HepG2 (cell line): Measurements from ENCODE around the gene SF3A2. TPM values are rescaled to one million over a fixed set of nuclear protein-coding genes. Genes with fewer than 3 reads are reported as not detected.

Experiments
- ATAC-seq: fragments of 200-7000 bp; cut with Tn5 transposase; 3 replicates; pipeline ENCODE4 v1.9.1; 2020; ENCODE audit warnings: mild to moderate bottlenecking, moderate library complexity
- BruUV-seq: library from RNA; stranded (reverse); fragments of 400-500 nt; replicated peaks from 2 replicates; lab custom pipeline; 2021; lab: Mats Ljungman, UMichigan
- CTCF ChIA-PET: fragments of 300-600 bp; formaldehyde crosslinking; extraction: SDS; loops from one replicate; lab custom pipeline; 2021; ENCODE audit warnings: low total read pairs, inconsistent platforms, low intra/inter-chr PET ratio; lab: Yijun Ruan, JAX
- POLR2A ChIA-PET: fragments of 350-600 bp; sonication (Branson Sonifier 250); formaldehyde crosslinking; loops from one replicate; lab custom pipeline; 2020; ENCODE audit warnings: antibody characterized with exemption, inconsistent platforms; lab: Yijun Ruan, JAX
- DNase-seq: peaks from one replicate; pipeline ENCODE4 v3.0.0-alpha.2; 2015; ENCODE audit warnings: low spot score
- FAIRE-seq: peaks from 3 replicates; lab custom pipeline; 2011; peaks lifted over from hg19 to GRCh38; lab: Jason Lieb, UNC
- H2AFZ ChIP-seq: one replicate; pipeline ENCODE4 v1.6.1; 2011; ENCODE audit warnings: low read length, inconsistent platforms
- H3K27ac ChIP-seq: fragments of 300-600 bp; 3 replicates; pipeline ENCODE4 v1.8.0; 2011; ENCODE audit warnings: mixed run types, mild to moderate bottlenecking, mixed read lengths, low read length, inconsistent platforms; ENCODE audit not compliant: insufficient read depth; ENCODE audit errors: extremely low read length
- H3K27me3 ChIP-seq, 2 experiments: fragments of 200-600 bp in 1 of 2; 2 replicates in 1 of 2; 3 replicates in 1 of 2; pipeline versions ENCODE4 v1.6.0 to v1.8.0; 2011; ENCODE audit warnings: low read length in 2 of 2, mild to moderate bottlenecking in 2 of 2, moderate library complexity in 2 of 2, inconsistent platforms in 1 of 2; ENCODE audit not compliant: insufficient read depth in 2 of 2, control insufficient read depth in 1 of 2
- H3K36me3 ChIP-seq, 2 experiments: fragments of 200-600 bp in 1 of 2; replicated peaks in 1 of 2; 2 replicates in 1 of 2; 3 replicates in 1 of 2; pipeline versions ENCODE4 v1.5.1 to v1.8.0; 2011; ENCODE audit warnings: low read length in 2 of 2, inconsistent platforms in 1 of 2; ENCODE audit not compliant: insufficient read depth in 2 of 2, control insufficient read depth in 1 of 2
- H3K4me1 ChIP-seq: 2 replicates; pipeline ENCODE4 v1.5.1; 2012; ENCODE audit warnings: low read length, inconsistent platforms; ENCODE audit not compliant: insufficient read depth
- H3K4me2 ChIP-seq: 2 replicates; pipeline ENCODE4 v1.6.0; 2011; ENCODE audit warnings: low read depth, low read length, inconsistent platforms
- H3K4me3 ChIP-seq, 3 experiments: fragments of 200-600 bp in 1 of 3; sonication (generic), shearing (Covaris generic) in 1 of 3; replicated peaks in 1 of 3; 2 replicates each; pipeline ENCODE4 v1.5.1; 2011 to 2016; ENCODE audit warnings: low read length in 3 of 3, inconsistent platforms in 2 of 3, low read depth in 2 of 3, mild to moderate bottlenecking in 2 of 3, control low read depth in 1 of 3, mixed read lengths in 1 of 3; ENCODE audit not compliant: insufficient read depth in 1 of 3
- H3K79me2 ChIP-seq: one replicate; pipeline ENCODE4 v1.6.1; 2011; ENCODE audit warnings: low read length, inconsistent platforms; ENCODE audit not compliant: insufficient read depth
- H3K9ac ChIP-seq: 2 replicates; pipeline ENCODE4 v1.6.0; 2011; ENCODE audit warnings: mild to moderate bottlenecking, low read depth, low read length, inconsistent platforms; ENCODE audit not compliant: insufficient read depth
- H3K9me3 ChIP-seq: 2 replicates; pipeline ENCODE4 v1.5.1; 2012; ENCODE audit warnings: mild to moderate bottlenecking, low read length
- H4K20me1 ChIP-seq: 2 replicates; pipeline ENCODE4 v1.6.0; 2011; ENCODE audit warnings: inconsistent platforms, mild to moderate bottlenecking, low read length, moderate library complexity; ENCODE audit not compliant: insufficient read depth
- AGO1 ChIP-seq: fragments of 200-400 bp; formaldehyde crosslinking; IDR thresholded peaks from 2 replicates; pipeline ENCODE4 v1.6.1; 2017; ENCODE audit warnings: mild to moderate bottlenecking, low read depth, low read length, moderate library complexity; ENCODE audit not compliant: poor library complexity, severe bottlenecking
- HNRNPL ChIP-seq: fragments of 200-400 bp; formaldehyde crosslinking; IDR thresholded peaks from 2 replicates; pipeline ENCODE4 v1.6.1; 2017; ENCODE audit warnings: mild to moderate bottlenecking, low read depth, low read length
- HNRNPUL1 ChIP-seq: fragments of 200-400 bp; formaldehyde crosslinking; IDR thresholded peaks from 2 replicates; pipeline ENCODE4 v1.6.1; 2017; ENCODE audit warnings: low read depth, mild to moderate bottlenecking, low read length, moderate library complexity
- IRF2 ChIP-seq: IDR thresholded peaks from 2 replicates; pipeline ENCODE4 v1.6.1; 2018; ENCODE audit warnings: missing genetic modification reagents, missing compliant biosample characterization
- PHF21A ChIP-seq: sonication (generic); formaldehyde crosslinking; IDR thresholded peaks from 2 replicates; pipeline ENCODE4 v1.5.0; 2020; ENCODE audit warnings: mild to moderate bottlenecking, missing genetic modification reagents
- POGZ ChIP-seq: sonication (generic); formaldehyde crosslinking; IDR thresholded peaks from 2 replicates; pipeline ENCODE4 v1.4.0; 2020; ENCODE audit warnings: mild to moderate bottlenecking, missing genetic modification reagents
- REXO4 ChIP-seq: sonication (generic); formaldehyde crosslinking; IDR thresholded peaks from 2 replicates; pipeline ENCODE4 v1.8.0; 2022; ENCODE audit warnings: missing genetic modification reagents, mild to moderate bottlenecking, borderline replicate concordance
- RXRB ChIP-seq: IDR thresholded peaks from 2 replicates; pipeline ENCODE4 v1.6.1; 2016; ENCODE audit warnings: borderline replicate concordance, missing genetic modification reagents, missing compliant biosample characterization
- TMF1 ChIP-seq: sonication (generic); formaldehyde crosslinking; IDR thresholded peaks from 2 replicates; pipeline ENCODE4 v1.8.1; 2022; ENCODE audit warnings: low read depth, missing genetic modification reagents
- ZNF546 ChIP-seq: sonication (generic); formaldehyde crosslinking; conservative IDR thresholded peaks from 2 replicates; pipeline ENCODE4 v1.8.1; 2023; ENCODE audit warnings: mild to moderate bottlenecking, missing genetic modification reagents
- ZNF713 ChIP-seq: sonication (generic); formaldehyde crosslinking; IDR thresholded peaks from 2 replicates; pipeline ENCODE4 v1.4.0; 2020; ENCODE audit warnings: mild to moderate bottlenecking, missing genetic modification reagents
- ZNF790 ChIP-seq: sonication (generic); formaldehyde crosslinking; IDR thresholded peaks from 2 replicates; pipeline ENCODE4 v1.8.0; 2022; ENCODE audit warnings: missing genetic modification reagents, mild to moderate bottlenecking, borderline replicate concordance
- WGBS: methylation state at CpG from one replicate; pipeline ENCODE4 v1.1.6; 2017; ENCODE audit warnings: low lambda C conversion rate; 5-methylcytosine and 5-hydroxymethylcytosine counted together
- in situ Hi-C: cut with HindIII; loops from 2 replicates; pipeline ENCODE4 v1.10.0; 2017; ENCODE audit warnings: low pct_unique_long_range_greater_than_20kb; ENCODE audit not compliant: extremely low pct_ligation_motif_present
- intact Hi-C: fragments of 100-400 bp; cut with micrococcal nuclease; formaldehyde crosslinking; loops from one replicate; pipeline ENCODE4 v1.10.0; 2022; ENCODE audit not compliant: unreplicated experiment
- polyA plus RNA-seq, 8 experiments: library from polyadenylated mRNA; depleted of rRNA in 3 of 8; stranded (reverse) in 7 of 8; unstranded in 1 of 8; fragments of >200 nt; fragmentation: Illumina TruSeq in 4 of 8; extraction: Trizol in 4 of 8; gene quantifications; 2 replicates each; pipeline versions ENCODE4 v1.2.1 to v1.2.3, GENCODE V29; 2011 to 2016; ENCODE audit warnings: low read depth in 4 of 8, missing spikeins in 1 of 8, mixed read lengths in 1 of 8; ENCODE audit not compliant: insufficient read depth in 1 of 8
- total RNA-seq, 5 experiments: library from RNA; depleted of rRNA; stranded (reverse); fragments of >200 nt; fragmentation: Illumina TruSeq; extraction: Trizol; gene quantifications; 2 replicates each; pipeline ENCODE4 v1.2.3, GENCODE V29; 2016; ENCODE audit warnings: low read depth in 1 of 5
- TF ChIP-seq, protein P1 (sequence below): sonication (generic); formaldehyde crosslinking; IDR thresholded peaks from 2 replicates; pipeline ENCODE4 v1.4.0; 2020; ENCODE audit warnings: missing genetic modification reagents, borderline replicate concordance

The SF3A2 gene
- total and polyA plus RNA-seq, 2 of the 13 experiments (the other 11 are each of a cell fraction or from before 2014, with no cell fraction given), result 8.6 to 8.8 TPM

DNA sequence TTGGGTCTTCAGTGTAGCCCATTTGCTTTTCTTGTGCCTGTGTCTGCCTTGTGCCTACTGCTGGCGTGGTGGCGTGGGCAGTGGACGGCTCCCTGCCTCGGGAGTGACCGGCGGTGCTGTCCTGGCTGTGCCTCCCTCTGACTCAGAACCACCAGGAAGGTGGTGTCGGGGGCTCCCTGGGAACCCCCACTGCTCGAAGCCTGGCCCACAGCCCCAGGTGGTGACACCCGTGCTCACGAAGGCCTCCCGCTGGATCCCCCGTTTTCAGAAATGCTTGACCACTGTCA, 7.4 kb downstream of the SF3A2 start:
- no peak for DNase-seq
- Histone ChIP-seq H3K79me2 (peaks cover 47% of the 10 kb centered on the region), H3K27ac (no peak overlapping the region), H3K9ac (no peak overlapping the region), H4K20me1 (peaks cover 39% of the 10 kb centered on the region), H3K4me2 (no peak overlapping the region), H3K9me3 (no peaks in the 10 kb centered on the region), H3K4me1 (peaks cover 52% of the 10 kb centered on the region), H3K4me3 (no peak overlapping the region), H3K27me3 (no peaks in the 10 kb centered on the region), H3K36me3 (peaks cover 25 to 50% of the 10 kb centered on the region in 2 experiments; a peak in 4 of 5 replicates), H2AFZ (no peak overlapping the region)
- no peak for ATAC-seq
- ChIA-PET CTCF (no interaction called here), POLR2A (interaction anchor here (0.8 kb wide), 2 partner anchors 8 to 9 kb away, joined by 3 to 4 read pairs; no protein-coding TSS in a partner anchor)
- in situ Hi-C loops (no loop called here), intact Hi-C loops (no loop called here)
- FAIRE-seq, result no peak
- BruUV-seq, result no TSS peak
- TF ChIP-seq AGO1 (no peak), HNRNPL (peak; percentile 79; the same call in 1 of the 2 replicates), POGZ (CRISPR knock-in tag) (no peak)
- WGBS, result 100% methylated on average over 6 of the region's 12 CpGs

DNA sequence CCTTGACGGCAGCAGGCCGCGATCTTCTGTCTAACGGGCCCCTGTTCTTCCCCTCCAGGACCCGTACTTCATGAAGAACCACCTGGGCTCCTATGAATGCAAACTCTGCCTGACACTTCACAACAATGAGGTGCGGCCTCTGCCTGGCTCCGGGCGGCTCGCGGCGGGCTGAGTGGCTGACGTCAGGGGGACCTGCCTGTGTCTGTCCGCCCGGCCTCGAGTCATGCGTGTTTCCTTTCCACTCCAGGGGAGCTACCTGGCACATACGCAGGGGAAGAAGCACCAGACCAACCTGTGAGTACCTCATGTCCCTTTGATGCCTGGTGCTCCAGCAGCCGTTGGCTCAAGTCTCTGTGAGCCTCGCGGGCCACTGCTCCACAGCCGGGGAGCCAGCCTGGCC, 7.9 kb downstream of the SF3A2 start:
- ChIA-PET CTCF (no interaction called here), POLR2A (interaction anchor here (0.8 kb wide), 1 partner anchor 9 kb away, joined by 3 read pairs; no protein-coding TSS in a partner anchor)
- no TSS peak for BruUV-seq
- no peak overlapping the region for H3K4me3 ChIP-seq
- WGBS, result 98% methylated on average over 8 of the region's 21 CpGs
- H3K9me3 ChIP-seq, result no peaks in the 10 kb centered on the region
- no peak overlapping the region for H3K4me2 ChIP-seq
- H3K79me2 ChIP-seq, result peaks cover 43% of the 10 kb centered on the region
- DNase-seq, result no peak
- no peak for ATAC-seq
- intact Hi-C loops (no loop called here), in situ Hi-C loops (no loop called here)
- no peak overlapping the region for H3K9ac ChIP-seq
- peaks cover 25 to 50% of the 10 kb centered on the region in 2 experiments; a peak in 4 of 5 replicates for H3K36me3 ChIP-seq
- H3K4me1 ChIP-seq, result peaks cover 48% of the 10 kb centered on the region
- no peak overlapping the region for H2AFZ ChIP-seq
- no peak overlapping the region for H3K27ac ChIP-seq
- no peaks in the 10 kb centered on the region for H3K27me3 ChIP-seq
- peaks cover 36% of the 10 kb centered on the region for H4K20me1 ChIP-seq
- no peak for FAIRE-seq
- TF ChIP-seq ZNF546 (CRISPR knock-in tag) (no peak), REXO4 (CRISPR knock-in tag) (no peak), HNRNPUL1 (no peak), RXRB (CRISPR knock-in tag) (no peak), PHF21A (CRISPR knock-in tag) (no peak), TMF1 (CRISPR knock-in tag) (no peak), ZNF713 (CRISPR knock-in tag) (no peak), IRF2 (CRISPR knock-in tag) (no peak), ZNF790 (CRISPR knock-in tag) (no peak)
- TF ChIP-seq, protein P1, sequence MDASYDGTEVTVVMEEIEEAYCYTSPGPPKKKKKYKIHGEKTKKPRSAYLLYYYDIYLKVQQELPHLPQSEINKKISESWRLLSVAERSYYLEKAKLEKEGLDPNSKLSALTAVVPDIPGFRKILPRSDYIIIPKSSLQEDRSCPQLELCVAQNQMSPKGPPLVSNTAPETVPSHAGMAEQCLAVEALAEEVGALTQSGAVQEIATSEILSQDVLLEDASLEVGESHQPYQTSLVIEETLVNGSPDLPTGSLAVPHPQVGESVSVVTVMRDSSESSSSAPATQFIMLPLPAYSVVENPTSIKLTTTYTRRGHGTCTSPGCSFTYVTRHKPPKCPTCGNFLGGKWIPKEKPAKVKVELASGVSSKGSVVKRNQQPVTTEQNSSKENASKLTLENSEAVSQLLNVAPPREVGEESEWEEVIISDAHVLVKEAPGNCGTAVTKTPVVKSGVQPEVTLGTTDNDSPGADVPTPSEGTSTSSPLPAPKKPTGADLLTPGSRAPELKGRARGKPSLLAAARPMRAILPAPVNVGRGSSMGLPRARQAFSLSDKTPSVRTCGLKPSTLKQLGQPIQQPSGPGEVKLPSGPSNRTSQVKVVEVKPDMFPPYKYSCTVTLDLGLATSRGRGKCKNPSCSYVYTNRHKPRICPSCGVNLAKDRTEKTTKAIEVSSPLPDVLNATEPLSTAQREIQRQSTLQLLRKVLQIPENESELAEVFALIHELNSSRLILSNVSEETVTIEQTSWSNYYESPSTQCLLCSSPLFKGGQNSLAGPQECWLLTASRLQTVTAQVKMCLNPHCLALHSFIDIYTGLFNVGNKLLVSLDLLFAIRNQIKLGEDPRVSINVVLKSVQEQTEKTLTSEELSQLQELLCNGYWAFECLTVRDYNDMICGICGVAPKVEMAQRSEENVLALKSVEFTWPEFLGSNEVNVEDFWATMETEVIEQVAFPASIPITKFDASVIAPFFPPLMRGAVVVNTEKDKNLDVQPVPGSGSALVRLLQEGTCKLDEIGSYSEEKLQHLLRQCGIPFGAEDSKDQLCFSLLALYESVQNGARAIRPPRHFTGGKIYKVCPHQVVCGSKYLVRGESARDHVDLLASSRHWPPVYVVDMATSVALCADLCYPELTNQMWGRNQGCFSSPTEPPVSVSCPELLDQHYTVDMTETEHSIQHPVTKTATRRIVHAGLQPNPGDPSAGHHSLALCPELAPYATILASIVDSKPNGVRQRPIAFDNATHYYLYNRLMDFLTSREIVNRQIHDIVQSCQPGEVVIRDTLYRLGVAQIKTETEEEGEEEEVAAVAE, result no peak
